ENCODE measurements around the gene ANXA8L1. TPM values are rescaled to one million over a fixed set of nuclear protein-coding genes. Genes with fewer than 3 reads are reported as not detected.
A peak's percentile ranks its signal among the peaks of the same experiment; 100 is the strongest.
"Not testable (repeated sequence)": the region's sequence is repeated elsewhere in the genome, so short reads cannot be mapped to it uniquely, and the experiment has no call there.

The ANXA8L1 gene, protein sequence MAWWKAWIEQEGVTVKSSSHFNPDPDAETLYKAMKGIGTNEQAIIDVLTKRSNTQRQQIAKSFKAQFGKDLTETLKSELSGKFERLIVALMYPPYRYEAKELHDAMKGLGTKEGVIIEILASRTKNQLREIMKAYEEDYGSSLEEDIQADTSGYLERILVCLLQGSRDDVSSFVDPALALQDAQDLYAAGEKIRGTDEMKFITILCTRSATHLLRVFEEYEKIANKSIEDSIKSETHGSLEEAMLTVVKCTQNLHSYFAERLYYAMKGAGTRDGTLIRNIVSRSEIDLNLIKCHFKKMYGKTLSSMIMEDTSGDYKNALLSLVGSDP
- total RNA-seq (2014; rRNA removed; shearing (Covaris generic)), result not detected in 2 replicates

DNA sequence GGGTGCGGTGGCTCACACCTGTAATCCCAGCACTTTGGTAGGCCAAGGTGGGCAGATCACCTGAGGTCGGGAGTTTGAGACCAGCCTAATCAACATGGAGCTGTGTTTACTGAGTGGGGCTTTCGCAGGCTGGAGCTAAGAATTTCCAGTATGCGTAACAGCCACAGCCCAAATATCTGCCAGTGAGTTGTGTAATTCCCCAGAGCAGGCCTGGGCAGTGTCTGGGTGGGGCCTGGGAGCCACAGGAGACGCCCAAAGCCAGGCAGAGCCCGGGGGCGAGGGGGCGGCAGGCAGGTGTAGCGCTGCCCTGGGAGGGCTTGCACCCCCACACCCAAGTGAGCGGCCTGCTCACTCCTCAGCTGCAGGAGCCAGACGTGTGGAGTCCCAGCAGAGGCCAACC, at the start of gene ANXA8L1:
TSS of gene ANXA8L1 (plus strand) at position 371 of the 400 bp plus-strand sequence. CDS start 76 bp downstream, outside the sequence.
- not testable (repeated sequence) for H3K27me3 ChIP-seq (ENCODE audit: control insufficient read depth, insufficient read depth, low read length); H3K4me3 ChIP-seq (ENCODE audit: insufficient read depth, low read depth, low read length)

DNA sequence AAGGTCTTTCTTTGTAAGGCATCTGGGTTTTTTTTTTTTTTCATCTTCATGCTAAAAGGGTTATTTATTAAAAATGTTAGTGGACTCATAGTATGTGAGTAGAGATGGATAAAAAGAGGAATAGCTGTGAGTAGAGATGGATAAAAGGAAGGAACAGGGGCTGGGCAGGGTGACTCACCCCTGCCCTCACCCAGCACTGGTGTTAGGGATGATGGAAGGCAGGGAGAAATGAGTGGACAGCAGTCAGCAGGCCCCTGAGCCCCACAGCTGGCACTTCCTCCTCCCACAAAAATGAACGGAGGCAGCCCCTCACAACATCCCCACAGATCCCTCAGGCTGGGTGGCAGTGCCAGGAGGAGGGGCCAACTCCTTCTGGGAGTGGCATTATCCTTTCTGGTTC, 49.5 kb upstream of the ANXA8L1 start:
- Histone ChIP-seq H3K4me3 (ENCODE audit: insufficient read depth, low read depth, low read length) (no peak overlapping the region), H3K27me3 (ENCODE audit: control insufficient read depth, insufficient read depth, low read length) (peaks cover 2% of the 10 kb centered on the region; the same call in 1 of the 2 replicates), H3K36me3 (replicated peaks; ENCODE audit: control insufficient read depth, insufficient read depth, low read length) (no peaks in the 10 kb centered on the region)
- no peak for DNase-seq

More for the DNA sequence above, at the start of gene ANXA8L1:
- not testable (repeated sequence) for DNase-seq; H3K36me3 ChIP-seq (replicated peaks; ENCODE audit: control insufficient read depth, insufficient read depth, low read length)

DNA sequence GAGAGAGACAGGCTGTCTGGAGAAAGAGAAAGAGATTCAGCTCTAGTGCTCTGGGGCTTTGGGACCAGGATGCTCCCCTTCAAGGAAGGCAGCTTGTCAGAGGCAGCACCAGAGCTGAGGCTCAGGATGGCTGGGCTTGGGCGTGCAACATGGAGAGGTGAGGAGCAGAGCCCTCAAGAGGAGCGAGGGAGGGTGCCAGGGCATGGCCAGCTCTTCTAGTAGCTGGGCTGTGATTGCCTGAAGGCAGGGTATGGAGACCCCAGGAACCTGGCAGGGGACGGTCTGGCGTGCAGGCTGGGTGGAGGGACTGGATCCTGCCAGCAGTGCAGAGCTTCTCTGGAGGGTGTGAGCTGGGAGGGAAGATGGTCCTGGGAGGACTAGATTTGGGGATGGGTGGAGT, 48.6 kb upstream of the ANXA8L1 start:
- H3K27me3 ChIP-seq (ENCODE audit: control insufficient read depth, insufficient read depth, low read length), result peaks cover 2% of the 10 kb centered on the region; the same call in 1 of the 2 replicates
- no peak overlapping the region for H3K4me3 ChIP-seq (ENCODE audit: insufficient read depth, low read depth, low read length)
- H3K36me3 ChIP-seq (replicated peaks; ENCODE audit: control insufficient read depth, insufficient read depth, low read length), result no peaks in the 10 kb centered on the region
- no peak for DNase-seq

DNA sequence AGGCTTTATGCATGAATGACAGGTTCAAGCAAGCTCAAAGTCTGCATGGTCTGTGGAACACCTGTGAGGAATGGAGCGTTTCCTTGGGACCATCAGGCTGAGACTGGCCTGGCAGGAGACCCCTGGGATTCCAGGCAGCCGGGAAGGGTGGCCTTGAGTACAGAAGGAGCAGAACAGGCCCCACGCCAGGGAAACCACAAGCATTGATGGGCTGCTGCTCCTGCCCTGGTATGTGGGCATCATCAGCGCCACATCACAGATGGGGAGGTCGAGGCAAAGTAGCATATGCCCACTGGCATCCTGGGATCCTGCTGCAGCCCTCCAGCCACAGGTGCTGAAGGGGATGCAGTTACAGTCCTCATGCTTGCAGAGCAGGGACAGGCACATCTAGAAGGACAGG, 47.9 kb upstream of the ANXA8L1 start:
- no peak for DNase-seq

DNA sequence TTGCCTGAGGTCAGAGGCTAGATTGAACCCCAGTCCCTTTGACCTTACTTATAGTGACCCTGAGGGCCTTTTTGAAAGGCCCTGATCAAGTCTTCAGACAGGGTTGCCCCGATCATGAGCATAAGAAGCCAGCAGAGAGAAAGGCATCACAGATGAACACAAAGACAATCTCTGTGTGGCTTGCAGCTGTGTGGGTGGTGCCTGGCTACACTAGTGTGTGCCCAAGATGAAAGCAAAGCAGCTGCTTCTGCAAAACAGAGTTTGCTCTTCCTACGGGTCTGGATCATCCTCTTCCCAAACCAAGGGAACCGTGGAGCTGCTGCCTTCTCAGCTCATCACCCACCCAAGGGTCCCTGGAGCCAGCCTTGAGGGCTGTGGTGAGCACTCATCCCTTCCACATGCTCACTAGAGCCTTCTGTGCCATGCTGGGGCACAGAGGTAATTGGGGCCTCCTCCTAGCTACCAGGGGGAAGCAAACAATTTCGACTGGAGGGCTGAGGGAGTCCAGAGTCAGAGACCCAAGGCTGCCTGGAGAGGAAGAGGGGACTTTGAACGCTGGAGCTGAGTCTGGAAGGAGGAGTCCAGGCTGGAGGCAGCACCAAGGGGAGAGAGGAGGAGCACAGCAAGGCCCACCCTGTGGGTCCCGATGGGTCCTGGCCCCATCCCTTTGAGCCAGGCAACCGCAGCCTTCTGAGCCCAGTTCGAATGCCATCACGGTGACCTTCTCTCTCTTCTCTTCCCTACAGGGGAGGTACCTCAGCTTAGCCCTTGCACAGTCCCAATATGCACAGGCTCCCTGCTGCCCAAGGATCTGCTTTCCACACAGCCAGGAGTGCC, 46.5 kb upstream of the ANXA8L1 start:
- H3K27me3 ChIP-seq (ENCODE audit: control insufficient read depth, insufficient read depth, low read length), result peaks cover 2% of the 10 kb centered on the region; the same call in 1 of the 2 replicates
- no peaks in the 10 kb centered on the region for H3K36me3 ChIP-seq (replicated peaks; ENCODE audit: control insufficient read depth, insufficient read depth, low read length)
- no peak for DNase-seq
- no peak overlapping the region for H3K4me3 ChIP-seq (ENCODE audit: insufficient read depth, low read depth, low read length)

More for the DNA sequence above, 47.9 kb upstream of the ANXA8L1 start:
- Histone ChIP-seq H3K27me3 (ENCODE audit: control insufficient read depth, insufficient read depth, low read length) (peaks cover 2% of the 10 kb centered on the region; the same call in 1 of the 2 replicates), H3K4me3 (ENCODE audit: insufficient read depth, low read depth, low read length) (no peak overlapping the region), H3K36me3 (replicated peaks; ENCODE audit: control insufficient read depth, insufficient read depth, low read length) (no peaks in the 10 kb centered on the region)

DNA sequence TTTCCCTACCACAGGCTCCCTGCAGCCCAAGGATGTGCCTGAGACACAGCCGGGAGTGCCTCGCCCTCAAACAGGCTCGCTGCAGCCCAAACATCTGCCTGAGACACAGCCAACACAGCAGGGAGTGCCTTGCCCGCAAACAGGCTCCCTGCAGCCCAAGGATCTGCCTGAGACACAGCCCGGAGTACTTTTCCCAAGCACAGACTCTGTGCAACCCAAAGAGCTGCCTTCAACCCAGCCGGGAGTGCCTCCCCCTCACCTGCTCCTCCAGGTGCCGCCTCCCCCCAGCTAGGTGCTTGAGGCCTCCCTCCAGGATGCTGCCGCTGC, 45.9 kb upstream of the ANXA8L1 start:
- DNase-seq, result peak; percentile 59
- H3K4me3 ChIP-seq (ENCODE audit: insufficient read depth, low read depth, low read length), result no peak overlapping the region
- peaks cover 2% of the 10 kb centered on the region; the same call in 1 of the 2 replicates for H3K27me3 ChIP-seq (ENCODE audit: control insufficient read depth, insufficient read depth, low read length)
- H3K36me3 ChIP-seq (replicated peaks; ENCODE audit: control insufficient read depth, insufficient read depth, low read length), result no peaks in the 10 kb centered on the region

DNA sequence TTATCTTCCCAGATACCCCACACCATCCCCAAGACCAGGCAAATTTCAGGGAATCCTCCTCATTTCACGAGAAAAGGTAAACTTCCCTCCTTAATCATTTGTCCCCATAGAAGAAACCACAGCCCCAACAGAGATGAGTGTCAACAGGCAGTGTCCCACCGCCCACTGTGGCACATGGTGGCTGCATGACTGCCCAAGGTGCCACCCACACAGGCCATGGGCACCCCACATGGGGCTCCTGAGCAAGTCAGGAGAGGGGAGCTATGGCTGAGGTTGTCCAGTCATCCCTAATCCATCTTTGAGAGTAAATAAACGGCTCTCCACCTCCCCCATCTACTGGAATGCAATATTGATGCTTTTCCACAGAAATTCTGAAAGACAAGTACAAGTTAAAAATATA, 44.7 kb upstream of the ANXA8L1 start:
- peaks cover 2% of the 10 kb centered on the region; the same call in 1 of the 2 replicates for H3K27me3 ChIP-seq (ENCODE audit: control insufficient read depth, insufficient read depth, low read length)
- DNase-seq, result no peak
- no peak overlapping the region for H3K4me3 ChIP-seq (ENCODE audit: insufficient read depth, low read depth, low read length)

DNA sequence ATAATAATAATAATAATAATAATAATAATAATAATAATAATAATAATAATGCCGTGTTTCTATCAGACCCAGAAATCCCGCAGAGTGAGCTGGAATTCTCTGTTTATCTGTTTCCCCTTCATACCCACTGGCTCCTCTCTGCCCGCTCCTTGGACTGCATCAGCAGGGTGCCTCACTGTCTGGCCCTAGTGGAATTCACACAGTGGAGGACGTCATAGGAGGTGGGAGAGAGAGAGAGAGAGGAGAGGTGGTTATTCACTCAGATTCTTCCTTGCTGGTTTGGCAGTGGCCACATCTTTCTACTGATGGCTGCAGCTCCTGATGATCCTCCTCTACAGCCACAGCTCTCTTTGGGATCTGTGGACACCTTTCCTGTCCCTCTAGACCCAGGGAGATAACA, 10.1 kb upstream of the ANXA8L1 start:
- not testable (repeated sequence) for H3K4me3 ChIP-seq (ENCODE audit: insufficient read depth, low read depth, low read length); DNase-seq; H3K27me3 ChIP-seq (ENCODE audit: control insufficient read depth, insufficient read depth, low read length); H3K36me3 ChIP-seq (replicated peaks; ENCODE audit: control insufficient read depth, insufficient read depth, low read length)

More for the DNA sequence above, 44.7 kb upstream of the ANXA8L1 start:
- H3K36me3 ChIP-seq (replicated peaks; ENCODE audit: control insufficient read depth, insufficient read depth, low read length), result no peaks in the 10 kb centered on the region

DNA sequence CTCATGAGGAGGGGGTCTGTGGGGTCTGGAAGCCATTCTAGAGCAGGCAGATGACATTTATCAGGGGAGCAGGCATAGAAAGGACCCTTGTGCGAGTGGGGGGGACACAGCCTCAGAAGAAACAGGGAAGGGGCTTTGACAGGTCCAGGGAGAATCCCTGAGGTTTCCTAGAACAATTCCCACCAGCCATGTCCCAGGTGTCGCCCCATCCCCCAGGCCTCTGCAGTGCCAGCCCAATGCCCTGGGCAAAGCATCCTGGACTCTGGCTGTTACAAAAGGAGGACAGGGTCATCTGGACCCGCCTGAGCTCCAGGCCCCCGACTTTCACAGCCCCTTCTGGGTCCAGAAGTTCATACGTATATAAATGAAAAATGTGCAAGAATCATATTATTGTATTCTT, 8.4 kb upstream of the ANXA8L1 start:
- H3K27me3 ChIP-seq (ENCODE audit: control insufficient read depth, insufficient read depth, low read length); H3K36me3 ChIP-seq (replicated peaks; ENCODE audit: control insufficient read depth, insufficient read depth, low read length); DNase-seq; H3K4me3 ChIP-seq (ENCODE audit: insufficient read depth, low read depth, low read length): not testable (repeated sequence)

DNA sequence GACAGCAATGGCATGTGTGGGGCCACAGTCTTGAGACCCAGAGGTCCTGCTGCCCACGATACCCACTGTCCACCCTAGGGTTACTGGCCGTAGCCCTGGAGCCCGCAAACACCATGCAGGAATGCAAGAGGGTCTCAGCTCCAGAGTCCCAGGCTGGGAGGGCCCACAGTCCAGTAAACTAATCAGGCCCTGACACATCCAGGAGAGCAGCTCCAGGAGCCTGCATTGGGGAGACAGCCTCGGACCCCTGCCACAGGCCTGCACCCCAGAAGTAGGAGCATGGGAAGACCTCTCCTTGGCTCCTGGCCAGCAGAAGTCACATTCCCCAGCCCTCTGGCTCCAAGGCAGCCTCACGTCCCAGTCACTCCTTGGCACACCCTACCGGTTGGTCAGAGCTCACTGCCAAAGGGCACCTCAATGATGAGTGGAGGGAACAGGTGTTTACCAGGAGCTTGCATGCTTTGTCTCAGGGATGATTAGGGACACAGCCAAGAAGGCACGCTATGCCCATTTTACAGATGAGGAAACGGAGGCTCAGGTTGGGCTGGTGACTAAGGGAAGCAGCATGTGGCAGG, 7.8 kb upstream of the ANXA8L1 start:
- peak; percentile 2 for DNase-seq
- not testable (repeated sequence) for H3K4me3 ChIP-seq (ENCODE audit: insufficient read depth, low read depth, low read length); H3K36me3 ChIP-seq (replicated peaks; ENCODE audit: control insufficient read depth, insufficient read depth, low read length)

DNA sequence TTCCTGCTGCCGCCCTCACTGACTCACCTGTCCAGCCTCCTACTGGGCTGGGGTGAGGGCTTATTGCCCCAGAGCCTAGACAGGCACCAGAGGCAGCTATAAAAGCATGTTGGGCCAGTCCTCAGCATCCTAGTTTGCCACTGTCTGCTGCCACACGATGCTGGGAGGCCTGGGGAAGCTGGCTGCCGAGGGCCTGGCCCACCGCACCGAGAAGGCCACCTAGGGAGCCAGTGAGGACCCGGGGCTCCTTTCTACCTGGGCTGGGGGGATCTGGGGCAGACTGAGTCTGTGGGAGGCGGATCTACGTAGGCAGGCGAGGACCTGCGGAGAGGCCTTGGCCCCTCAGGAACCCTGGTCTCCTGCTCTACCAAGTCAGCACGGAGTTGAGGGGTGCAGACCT, 6.6 kb upstream of the ANXA8L1 start:
- not testable (repeated sequence) for H3K36me3 ChIP-seq (replicated peaks; ENCODE audit: control insufficient read depth, insufficient read depth, low read length); H3K4me3 ChIP-seq (ENCODE audit: insufficient read depth, low read depth, low read length); H3K27me3 ChIP-seq (ENCODE audit: control insufficient read depth, insufficient read depth, low read length)
- peak; percentile 2 for DNase-seq

More for the DNA sequence above, 7.8 kb upstream of the ANXA8L1 start:
- not testable (repeated sequence) for H3K27me3 ChIP-seq (ENCODE audit: control insufficient read depth, insufficient read depth, low read length)

DNA sequence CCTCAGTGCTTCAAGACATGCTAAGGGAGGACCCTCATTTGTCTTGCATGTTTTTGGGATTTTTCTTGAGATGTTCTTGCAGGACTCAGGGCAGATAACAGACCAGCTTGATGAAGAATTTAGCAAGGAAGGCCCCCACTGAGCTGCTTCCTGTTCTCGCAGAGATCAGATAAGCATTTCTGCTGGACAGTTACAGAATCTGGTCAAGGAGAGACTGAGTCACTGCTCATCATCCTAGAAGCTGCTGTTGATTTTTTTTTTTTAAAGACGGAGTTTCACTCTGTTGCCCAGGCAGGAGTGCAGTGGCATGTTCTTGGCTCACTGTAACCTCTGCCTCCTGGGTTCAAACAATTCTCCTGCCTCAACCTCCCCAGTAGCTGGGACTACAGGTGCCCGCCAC, 1.2 kb upstream of the ANXA8L1 start:
- not testable (repeated sequence) for DNase-seq; H3K27me3 ChIP-seq (ENCODE audit: control insufficient read depth, insufficient read depth, low read length); H3K4me3 ChIP-seq (ENCODE audit: insufficient read depth, low read depth, low read length); H3K36me3 ChIP-seq (replicated peaks; ENCODE audit: control insufficient read depth, insufficient read depth, low read length)

DNA sequence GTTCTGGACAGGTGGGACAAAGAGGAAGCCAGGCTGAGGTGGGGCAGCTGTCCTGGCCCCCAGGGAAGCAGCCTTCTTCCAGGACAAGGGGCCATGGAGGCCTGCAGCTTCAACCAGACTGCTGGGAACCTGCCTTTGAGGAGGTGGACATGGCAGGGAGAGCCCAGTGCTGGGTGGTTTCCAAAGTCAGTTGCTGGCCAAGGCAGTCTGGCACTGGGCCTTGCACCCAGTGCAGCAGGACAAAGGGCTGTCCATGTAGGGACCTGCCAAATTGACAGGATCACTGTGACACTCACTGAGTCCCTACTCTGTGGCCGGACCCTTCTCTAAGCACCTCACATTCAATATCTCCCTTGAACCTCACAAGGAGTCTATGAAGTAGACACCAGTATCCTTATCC, 1.4 kb downstream of the ANXA8L1 start:
- DNase-seq; H3K4me3 ChIP-seq (ENCODE audit: insufficient read depth, low read depth, low read length); H3K27me3 ChIP-seq (ENCODE audit: control insufficient read depth, insufficient read depth, low read length); H3K36me3 ChIP-seq (replicated peaks; ENCODE audit: control insufficient read depth, insufficient read depth, low read length): not testable (repeated sequence)

DNA sequence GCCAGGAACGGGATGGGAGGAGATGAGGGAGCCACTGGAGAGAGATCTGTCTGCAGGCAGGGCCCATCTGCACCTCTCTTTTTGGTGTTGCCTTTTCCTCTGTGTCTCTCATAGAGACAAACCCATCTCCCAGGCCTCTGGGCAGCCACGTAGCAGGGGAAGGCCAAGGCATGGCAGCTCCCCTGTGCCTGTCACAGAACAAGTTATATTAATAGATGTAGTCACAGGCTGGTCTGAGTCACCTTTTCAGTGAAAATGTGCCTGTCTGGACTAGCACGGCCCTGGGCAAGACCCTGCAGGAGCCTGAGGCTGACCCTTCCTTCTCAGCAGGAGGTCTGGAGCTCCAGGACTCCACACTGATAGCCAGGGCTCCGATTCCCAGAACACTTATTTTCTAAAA, 2.1 kb downstream of the ANXA8L1 start:
- H3K4me3 ChIP-seq (ENCODE audit: insufficient read depth, low read depth, low read length); DNase-seq; H3K27me3 ChIP-seq (ENCODE audit: control insufficient read depth, insufficient read depth, low read length); H3K36me3 ChIP-seq (replicated peaks; ENCODE audit: control insufficient read depth, insufficient read depth, low read length): not testable (repeated sequence)

DNA sequence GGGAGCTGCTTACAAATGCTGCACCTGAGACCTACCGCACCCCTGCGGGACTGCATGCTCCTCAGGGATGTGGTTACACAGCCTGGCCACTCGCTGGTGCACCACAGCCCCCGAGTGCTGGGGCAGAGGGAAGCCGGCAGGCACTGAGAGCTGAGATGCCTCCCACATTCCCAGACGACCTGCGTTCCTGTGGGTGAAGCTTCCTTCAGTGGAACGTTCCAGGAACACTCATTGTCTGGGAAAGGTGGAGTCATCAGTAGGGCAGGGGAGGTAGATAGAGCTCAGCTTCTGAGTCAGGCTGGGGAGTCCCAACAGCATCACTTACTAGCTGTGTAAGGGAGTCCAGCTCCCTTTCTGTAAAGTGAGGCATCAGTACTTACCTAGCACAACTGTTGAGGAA, 2.5 kb downstream of the ANXA8L1 start:
- H3K4me3 ChIP-seq (ENCODE audit: insufficient read depth, low read depth, low read length); DNase-seq; H3K36me3 ChIP-seq (replicated peaks; ENCODE audit: control insufficient read depth, insufficient read depth, low read length); H3K27me3 ChIP-seq (ENCODE audit: control insufficient read depth, insufficient read depth, low read length): not testable (repeated sequence)

Data from H7 (cell line).